GM19193 (cell line): ENCODE results near the gene SLC25A25.

ENCODE experiments used
- POLR2A ChIP-seq: IDR thresholded peaks from 4 replicates; pipeline ENCODE4 v1.6.1; 2011; ENCODE audit not compliant: insufficient read depth, insufficient read length; ENCODE audit errors: extremely low read depth

The SLC25A25 gene

DNA sequence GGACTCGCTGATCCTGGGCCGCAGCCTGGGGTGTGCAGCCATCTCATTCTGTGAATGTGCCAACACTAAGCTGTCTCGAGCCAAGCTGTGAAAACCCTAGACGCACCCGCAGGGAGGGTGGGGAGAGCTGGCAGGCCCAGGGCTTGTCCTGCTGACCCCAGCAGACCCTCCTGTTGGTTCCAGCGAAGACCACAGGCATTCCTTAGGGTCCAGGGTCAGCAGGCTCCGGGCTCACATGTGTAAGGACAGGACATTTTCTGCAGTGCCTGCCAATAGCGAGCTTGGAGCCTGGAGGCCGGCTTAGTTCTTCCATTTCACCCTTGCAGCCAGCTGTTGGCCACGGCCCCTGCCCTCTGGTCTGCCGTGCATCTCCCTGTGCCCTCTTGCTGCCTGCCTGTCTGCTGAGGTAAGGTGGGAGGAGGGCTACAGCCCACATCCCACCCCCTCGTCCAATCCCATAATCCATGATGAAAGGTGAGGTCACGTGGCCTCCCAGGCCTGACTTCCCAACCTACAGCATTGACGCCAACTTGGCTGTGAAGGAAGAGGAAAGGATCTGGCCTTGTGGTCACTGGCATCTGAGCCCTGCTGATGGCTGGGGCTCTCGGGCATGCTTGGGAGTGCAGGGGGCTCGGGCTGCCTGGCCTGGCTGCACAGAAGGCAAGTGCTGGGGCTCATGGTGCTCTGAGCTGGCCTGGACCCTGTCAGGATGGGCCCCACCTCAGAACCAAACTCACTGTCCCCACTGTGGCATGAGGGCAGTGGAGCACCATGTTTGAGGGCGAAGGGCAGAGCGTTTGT lies 39.6 kb downstream of the SLC25A25 start:
- TF ChIP-seq POLR2A, result no peak

DNA sequence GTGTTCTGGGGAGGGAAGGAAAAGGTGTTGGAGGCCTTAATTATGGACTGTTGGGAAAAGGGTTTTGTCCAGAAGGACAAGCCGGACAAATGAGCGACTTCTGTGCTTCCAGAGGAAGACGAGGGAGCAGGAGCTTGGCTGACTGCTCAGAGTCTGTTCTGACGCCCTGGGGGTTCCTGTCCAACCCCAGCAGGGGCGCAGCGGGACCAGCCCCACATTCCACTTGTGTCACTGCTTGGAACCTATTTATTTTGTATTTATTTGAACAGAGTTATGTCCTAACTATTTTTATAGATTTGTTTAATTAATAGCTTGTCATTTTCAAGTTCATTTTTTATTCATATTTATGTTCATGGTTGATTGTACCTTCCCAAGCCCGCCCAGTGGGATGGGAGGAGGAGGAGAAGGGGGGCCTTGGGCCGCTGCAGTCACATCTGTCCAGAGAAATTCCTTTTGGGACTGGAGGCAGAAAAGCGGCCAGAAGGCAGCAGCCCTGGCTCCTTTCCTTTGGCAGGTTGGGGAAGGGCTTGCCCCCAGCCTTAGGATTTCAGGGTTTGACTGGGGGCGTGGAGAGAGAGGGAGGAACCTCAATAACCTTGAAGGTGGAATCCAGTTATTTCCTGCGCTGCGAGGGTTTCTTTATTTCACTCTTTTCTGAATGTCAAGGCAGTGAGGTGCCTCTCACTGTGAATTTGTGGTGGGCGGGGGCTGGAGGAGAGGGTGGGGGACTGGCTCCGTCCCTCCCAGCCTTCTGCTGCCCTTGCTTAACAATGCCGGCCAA lies 40.4 kb downstream of the SLC25A25 start:
- no peak for TF ChIP-seq POLR2A

DNA sequence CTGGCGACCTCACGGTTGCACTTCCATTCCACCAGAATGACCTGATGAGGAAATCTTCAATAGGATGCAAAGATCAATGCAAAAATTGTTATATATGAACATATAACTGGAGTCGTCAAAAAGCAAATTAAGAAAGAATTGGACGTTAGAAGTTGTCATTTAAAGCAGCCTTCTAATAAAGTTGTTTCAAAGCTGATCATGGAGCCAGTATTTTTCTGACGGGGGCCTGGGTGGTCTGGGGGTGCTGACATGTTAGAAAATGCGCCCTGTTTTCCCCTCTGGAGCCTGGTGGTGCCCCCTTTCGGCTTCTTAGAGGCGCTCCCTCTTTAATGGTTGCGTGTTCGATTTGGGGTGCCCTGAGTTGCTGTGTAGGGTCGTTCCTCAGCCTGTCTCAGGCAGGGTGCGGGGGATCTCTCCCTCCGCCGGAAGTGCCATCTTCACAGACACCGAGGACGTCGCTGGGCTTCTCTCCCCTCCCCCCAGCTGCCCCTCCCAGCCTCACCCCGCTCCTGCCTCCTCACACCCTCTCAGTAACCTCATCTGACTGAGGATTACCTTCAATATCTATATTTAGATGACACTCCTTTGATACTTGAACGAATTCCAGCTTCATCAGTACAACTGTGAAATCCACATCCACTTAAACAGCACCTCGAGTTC lies 41.1 kb downstream of the SLC25A25 start:
- no peak for TF ChIP-seq POLR2A

DNA sequence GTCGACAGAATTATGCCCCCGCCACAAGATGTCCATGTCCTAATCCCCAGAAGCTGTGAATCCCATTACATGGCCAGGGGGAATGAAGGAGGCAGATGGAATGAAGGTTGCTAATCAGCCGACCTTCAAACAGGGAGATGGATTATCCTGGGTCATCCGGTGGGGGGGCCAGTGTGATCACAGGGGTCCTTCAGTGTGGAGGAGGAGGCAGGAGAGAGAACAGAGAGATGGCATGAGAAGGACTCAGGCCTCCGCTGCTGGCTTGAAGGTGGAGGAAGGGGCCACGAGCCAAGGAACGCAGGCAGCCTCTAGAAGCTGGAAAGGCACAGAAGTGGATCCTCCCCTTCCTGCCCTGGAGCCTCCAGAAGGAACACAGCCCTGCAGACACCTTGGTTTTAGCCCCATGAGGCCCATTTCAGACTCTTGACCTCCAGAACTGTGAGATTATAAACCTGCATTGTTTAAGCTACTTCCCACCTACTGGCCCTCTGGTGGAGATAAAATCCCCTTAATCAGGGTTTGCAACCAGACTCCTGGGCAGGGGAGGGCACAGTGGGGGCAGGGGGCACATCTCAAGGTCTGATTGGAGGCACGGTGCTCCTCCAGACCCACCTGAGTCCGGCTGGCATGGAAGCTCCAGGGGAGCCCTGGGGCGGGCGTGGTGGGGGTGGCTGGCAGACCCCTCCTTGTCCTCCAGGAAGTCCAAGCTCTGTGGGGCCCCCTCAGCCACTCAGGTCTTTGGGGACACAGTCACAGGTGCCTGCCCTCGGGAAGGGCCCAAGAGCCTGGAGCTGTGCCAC lies 45.7 kb downstream of the SLC25A25 start:
- no peak for TF ChIP-seq POLR2A

DNA sequence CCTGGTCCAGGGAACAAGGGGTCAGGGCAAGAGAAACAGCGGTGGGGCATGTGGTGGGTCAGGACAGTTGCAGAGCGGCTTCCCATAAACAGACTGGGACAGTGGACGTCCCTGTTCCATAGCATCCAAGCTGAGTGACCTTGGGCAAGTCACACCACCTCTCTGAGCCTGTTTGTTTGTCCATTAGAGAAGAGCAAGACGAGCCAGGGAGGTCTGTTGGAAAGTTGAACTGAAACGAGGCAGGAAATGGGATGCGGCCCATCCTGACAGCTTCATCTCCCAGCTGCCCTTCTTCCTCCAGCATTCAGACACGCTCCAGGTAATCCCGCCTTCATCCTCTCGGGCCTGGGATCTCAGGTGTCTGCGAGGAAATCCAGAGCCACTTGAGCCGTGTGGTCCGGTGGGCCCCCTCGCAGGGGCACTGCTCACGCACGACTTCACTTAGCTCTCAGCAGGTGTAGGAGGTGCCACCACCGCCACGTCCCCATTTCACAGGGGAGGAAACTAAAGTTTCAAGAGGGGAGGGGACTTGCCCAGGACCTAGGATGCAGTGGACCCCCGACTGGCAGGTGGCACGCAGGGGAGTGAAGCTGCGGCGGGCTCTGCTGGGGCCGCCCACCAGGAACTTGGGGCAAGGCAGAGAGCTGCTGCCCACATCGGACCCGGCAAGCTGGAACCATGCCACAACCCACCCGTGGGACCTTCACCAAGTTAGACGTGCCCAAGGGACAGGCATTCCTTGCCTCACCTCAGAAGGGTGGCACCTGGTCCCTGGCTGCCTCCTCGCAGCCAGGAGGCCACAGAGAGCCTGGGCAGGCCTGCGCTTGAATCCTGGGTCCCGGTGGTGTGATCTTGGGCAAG lies 46.5 kb downstream of the SLC25A25 start:
- TF ChIP-seq POLR2A, result no peak

DNA sequence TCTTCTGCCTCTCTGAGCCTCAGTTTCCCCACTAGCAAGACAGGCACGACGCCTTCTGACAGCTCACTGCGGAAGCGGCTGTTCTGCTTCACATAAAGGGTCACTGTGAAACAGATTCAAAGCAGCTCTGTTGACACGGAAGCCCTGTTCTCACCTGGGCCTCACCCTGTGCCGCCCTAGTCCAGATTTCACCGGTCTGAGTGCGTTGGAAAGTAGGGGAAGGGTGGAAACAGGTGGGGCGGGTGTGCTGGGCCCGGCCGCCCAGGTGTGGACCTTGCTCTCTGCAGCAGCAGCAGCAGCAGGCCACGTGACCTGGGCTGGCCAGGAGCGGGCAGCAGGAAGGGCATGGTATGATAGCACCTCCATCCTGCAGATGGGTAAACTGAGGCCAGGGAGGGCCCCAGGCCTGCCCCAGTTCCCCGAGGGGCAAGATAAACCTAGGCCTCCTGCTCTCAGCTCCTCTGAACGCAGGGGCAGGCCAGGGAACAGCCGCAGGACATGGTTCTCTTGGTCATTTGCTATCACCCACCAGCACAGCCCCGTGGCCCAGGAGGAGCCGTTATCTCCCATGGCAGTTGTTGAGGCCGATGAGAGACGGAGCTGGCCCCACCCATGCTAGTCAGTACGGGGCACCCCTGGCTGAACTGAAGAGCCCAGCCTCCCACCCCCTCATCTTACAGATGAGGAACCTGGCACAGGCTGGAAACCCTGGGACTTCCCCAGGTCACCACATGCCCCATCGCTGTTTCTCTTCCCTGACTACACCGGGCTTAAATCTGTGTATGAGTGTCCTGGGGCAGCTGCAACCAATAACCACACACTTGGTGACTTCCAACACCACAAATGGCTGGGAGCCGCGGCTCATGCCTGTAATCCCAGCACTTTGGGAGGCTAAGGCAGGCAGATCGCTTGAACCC lies 47.4 kb downstream of the SLC25A25 start:
- TF ChIP-seq POLR2A, result no peak

DNA sequence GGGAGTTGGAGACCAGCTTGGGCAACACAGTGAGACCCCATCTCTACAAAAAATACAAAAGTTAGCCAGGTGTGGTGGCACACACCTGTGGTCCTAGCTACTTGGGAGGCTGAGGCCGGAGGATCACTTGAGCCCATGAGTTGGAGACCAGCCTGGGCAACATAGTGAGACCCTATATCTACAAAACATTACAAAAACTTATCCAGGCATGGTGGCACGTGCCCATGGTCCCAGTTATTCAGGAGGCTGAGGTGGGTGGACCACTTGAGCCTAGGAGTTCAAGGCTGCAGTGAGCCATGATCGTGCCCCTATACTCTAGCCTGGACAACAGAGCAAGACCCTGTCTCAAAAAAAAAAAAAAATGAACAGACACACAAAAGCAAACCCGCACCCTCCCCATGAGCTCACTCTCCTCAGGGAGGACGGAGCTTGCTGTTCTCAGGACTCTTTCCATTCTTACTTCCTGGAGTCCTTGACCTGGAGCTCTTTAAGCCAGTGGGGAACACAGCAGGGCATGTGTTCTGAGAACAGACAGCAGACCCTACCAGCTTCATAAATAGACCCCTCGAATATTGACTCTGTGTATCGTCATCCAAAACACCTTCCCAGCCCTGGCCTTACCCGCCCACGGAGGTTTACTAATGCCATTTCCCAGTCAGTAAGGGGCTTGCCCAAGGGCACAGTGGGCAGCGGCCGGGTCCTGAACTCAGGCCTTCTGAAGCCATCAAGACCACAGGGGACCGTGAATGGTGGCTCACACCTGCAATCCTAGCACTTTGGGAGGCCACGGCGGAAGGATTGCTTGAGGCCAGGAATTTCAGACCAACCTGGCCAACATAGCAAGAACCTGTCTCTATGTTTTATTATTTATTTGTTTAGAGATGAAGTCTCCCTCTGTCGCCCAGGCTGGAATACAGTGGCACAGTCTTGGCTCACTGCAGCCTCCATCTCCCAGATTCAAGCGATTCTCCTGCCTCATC lies 48.4 kb downstream of the SLC25A25 start:
- TF ChIP-seq POLR2A, result no peak

DNA sequence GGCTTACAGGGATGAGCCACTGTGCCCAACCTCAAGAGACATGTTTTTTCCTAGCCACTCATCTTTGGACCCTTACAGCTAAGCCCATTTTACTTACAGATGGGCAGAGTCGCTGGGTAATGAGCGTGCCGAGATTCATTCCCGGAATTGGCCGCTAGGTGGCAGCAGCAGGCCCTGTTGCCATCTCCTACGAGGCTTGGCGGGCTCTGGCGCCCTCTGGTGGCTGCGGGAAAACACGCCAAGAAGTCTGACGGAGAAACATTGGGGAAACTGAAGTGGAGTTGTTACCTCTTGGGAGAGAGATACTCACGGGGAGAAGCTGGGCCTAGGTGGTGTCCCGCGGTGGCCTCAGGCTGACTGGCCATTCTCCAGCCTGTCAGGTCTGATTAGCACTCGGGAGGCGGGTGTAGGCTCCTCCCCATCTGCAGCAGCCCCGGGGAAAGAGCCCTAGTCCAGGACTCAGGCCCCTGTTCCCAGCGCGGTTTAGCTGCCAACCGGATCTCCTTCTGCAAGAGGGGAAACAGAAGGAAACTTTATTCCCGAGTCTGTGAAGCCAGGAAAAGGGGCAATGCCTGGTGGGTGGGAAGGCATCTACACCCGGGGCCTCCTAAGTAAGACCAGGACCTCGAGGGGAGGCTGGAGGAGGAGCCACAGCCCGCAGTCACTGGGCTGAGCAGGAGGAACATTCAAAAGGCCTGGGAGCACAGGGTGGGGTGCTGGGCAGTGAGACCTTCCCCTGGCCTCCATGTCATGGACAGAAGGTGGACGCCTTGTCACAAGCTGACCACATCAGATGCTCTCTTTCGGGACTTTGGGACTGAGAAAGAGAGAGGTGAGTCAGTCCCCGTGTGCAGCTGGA lies 49.8 kb downstream of the SLC25A25 start:
- TF ChIP-seq POLR2A, result no peak

DNA sequence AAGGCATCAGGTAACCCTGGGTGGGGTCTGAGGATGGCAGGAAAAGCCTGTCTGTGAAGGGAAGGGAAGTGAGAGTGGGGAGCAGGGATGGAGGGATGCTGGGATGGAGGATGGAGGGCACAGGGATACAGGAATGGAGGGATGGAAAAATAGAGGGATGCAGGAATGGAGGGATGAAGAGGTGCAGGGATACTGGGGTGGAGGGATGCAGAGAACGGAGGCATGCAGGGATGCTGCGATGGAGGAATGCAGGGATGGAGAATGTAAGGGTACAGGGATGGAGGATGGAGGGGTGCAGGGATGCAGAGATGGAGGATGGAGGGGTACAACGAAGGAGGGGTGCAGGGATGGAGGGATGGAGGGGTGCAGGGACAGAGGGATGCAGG lies 50.4 kb downstream of the SLC25A25 start:
- no peak for TF ChIP-seq POLR2A

DNA sequence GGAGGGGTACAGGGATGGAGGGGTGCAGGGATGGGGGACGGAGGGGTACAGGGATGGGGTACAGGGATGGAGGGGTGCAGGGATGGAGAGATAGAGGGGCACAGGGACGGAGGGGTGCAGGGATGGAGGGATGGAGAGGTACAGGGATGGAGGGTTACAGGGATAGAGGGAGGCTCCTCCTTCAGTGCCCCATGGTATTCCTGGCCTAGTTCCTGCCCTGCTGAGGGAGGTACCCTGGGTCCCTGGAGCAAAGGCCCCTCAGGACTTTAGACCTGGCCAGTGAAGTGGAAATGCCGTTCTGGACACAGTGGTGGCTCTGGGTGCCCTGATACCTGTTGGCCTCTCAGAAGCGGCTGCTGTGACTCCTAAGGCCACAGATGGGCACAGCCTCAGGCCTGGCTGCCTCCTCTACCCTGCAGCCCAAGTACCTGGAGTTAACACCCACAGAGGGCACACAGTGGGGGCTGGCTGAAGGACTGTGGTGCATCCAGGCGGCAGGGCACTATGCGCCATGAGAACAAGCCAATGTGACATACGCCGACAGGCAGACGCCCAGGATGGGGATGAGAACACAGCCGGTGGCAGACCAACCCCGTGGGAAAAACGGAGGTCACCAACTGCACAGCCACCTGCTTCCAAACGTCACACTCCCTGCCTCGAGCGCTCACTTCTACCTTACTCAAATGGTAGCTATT lies 51.1 kb downstream of the SLC25A25 start:
- TF ChIP-seq POLR2A, result no peak

DNA sequence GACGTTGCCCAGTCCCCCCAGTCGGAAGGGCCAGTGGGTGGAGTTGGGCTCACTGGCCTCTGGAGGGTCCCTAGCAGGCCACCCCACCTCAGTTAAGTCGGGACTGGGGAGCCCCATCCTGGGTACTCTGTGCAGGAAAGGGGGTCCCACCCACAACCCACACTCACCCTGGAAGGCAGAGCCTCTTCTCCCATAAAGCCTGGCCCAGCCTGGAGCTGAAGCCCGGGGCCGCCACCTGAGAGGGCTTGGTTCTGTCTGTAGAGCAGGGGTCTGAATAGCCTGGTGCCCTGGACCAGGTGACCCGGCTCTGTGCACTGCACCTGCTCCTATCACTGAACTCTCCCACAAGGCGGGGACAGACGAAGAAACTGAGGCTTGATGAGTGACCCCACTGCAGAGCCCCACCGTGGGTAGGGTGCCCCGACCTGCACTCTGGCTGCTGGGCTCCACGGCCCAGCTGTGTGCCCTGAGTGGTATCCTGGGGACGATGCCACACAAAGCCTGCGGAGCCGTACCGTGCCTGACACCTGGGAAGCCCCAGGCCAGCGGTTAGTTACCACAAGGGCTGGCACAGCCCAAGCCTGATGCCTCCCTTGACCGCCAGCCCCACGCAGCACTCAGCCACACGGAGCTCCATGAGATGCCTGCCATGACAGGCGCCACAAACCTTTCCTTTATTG lies 52.2 kb downstream of the SLC25A25 start:
- no peak for TF ChIP-seq POLR2A
